ENCODE data around the gene PANX1.

- TF ChIP-seq CTCF (IDR thresholded peaks at IDR 0.05) (no peak), POLR2A (IDR thresholded peaks at IDR 0.05) (no peak)
Measured at GRCh38 chr11:94128291-94128745, 323 bp upstream of the PANX1 start.

All from adrenal gland (tissue), 5 donors.